Calu3 (cell line): ENCODE data around the gene SLC24A3. TPM values are rescaled to one million over a fixed set of nuclear protein-coding genes. Genes with fewer than 3 reads are reported as not detected.

Source experiments
- BruUV-seq: library from RNA; stranded (reverse); fragments of 400-500 nt; replicated peaks from 2 replicates; lab custom pipeline; 2021; lab: Mats Ljungman, UMichigan
- CTCF ChIA-PET: fragments of 300-600 bp; sonication (Branson Sonifier 250); formaldehyde crosslinking; loops from one replicate; lab custom pipeline; 2022; ENCODE audit warnings: antibody characterized with exemption; lab: Charles Lee
- DNase-seq: peaks from one replicate; pipeline ENCODE4 v3.0.0; 2022
- H3K27ac Mint-ChIP-seq: one replicate; pipeline ENCODE4 v1.8.0; 2022; ENCODE audit warnings: mixed read lengths; ENCODE audit not compliant: unreplicated experiment
- H3K27me3 Mint-ChIP-seq: one replicate; pipeline ENCODE4 v1.8.0; 2022; ENCODE audit warnings: mixed read lengths; ENCODE audit not compliant: unreplicated experiment
- H3K36me3 Mint-ChIP-seq: one replicate; pipeline ENCODE4 v1.8.0; 2022; ENCODE audit warnings: mild to moderate bottlenecking, moderate library complexity, mixed read lengths; ENCODE audit not compliant: insufficient read depth, unreplicated experiment
- H3K4me1 Mint-ChIP-seq: one replicate; pipeline ENCODE4 v1.8.0; 2022; ENCODE audit warnings: mild to moderate bottlenecking, low read depth, mixed read lengths; ENCODE audit not compliant: unreplicated experiment
- H3K4me3 Mint-ChIP-seq: one replicate; pipeline ENCODE4 v1.8.0; 2022; ENCODE audit warnings: mild to moderate bottlenecking, low read depth, moderate library complexity, mixed read lengths; ENCODE audit not compliant: unreplicated experiment
- H3K9me3 Mint-ChIP-seq: one replicate; pipeline ENCODE4 v1.8.0; 2022; ENCODE audit warnings: low read depth, mixed read lengths; ENCODE audit not compliant: unreplicated experiment
- intact Hi-C: fragments of 100-400 bp; cut with micrococcal nuclease; formaldehyde crosslinking; loops from one replicate; pipeline ENCODE4 v1.10.0; 2022; ENCODE audit not compliant: unreplicated experiment
- total RNA-seq: library from RNA; stranded (reverse); gene quantifications from 2 replicates; pipeline ENCODE4 v1.2.3, GENCODE V29; 2022
- TF ChIP-seq, protein P1 (sequence below): fragments of 200-600 bp; IDR thresholded peaks from one replicate; pipeline ENCODE4 v1.8.0; 2022; ENCODE audit warnings: antibody characterized with exemption; ENCODE audit not compliant: unreplicated experiment

The SLC24A3 gene
- total RNA-seq, 1 experiment from 2014 or later: not detected

DNA sequence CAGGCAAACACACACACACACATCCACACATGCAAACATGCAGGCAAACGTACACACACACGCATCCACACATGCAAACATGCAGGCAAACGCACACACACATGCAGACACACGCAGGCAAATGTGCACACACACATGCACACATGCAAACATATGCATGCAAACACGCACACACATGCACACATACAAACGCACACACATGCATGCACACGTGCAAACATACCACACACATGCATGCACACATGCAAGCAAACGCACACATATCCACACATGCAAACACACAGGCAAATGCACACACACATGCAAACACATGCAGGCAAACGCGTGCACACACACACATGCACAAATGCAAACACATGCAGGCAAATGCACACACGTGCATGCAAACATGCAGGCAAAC, 498.7 kb downstream of the SLC24A3 start:
- H3K36me3 Mint-ChIP-seq: no peaks in the 10 kb centered on the region
- H3K27ac Mint-ChIP-seq: no peak overlapping the region
- TF ChIP-seq, protein P1, sequence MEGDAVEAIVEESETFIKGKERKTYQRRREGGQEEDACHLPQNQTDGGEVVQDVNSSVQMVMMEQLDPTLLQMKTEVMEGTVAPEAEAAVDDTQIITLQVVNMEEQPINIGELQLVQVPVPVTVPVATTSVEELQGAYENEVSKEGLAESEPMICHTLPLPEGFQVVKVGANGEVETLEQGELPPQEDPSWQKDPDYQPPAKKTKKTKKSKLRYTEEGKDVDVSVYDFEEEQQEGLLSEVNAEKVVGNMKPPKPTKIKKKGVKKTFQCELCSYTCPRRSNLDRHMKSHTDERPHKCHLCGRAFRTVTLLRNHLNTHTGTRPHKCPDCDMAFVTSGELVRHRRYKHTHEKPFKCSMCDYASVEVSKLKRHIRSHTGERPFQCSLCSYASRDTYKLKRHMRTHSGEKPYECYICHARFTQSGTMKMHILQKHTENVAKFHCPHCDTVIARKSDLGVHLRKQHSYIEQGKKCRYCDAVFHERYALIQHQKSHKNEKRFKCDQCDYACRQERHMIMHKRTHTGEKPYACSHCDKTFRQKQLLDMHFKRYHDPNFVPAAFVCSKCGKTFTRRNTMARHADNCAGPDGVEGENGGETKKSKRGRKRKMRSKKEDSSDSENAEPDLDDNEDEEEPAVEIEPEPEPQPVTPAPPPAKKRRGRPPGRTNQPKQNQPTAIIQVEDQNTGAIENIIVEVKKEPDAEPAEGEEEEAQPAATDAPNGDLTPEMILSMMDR: no peak
- no peak overlapping the region for H3K4me3 Mint-ChIP-seq
- no peaks in the 10 kb centered on the region for H3K4me1 Mint-ChIP-seq
- intact Hi-C loops: no loop called here
- H3K27me3 Mint-ChIP-seq: no peaks in the 10 kb centered on the region
- no peaks in the 10 kb centered on the region for H3K9me3 Mint-ChIP-seq
- DNase-seq: no peak
- BruUV-seq: no TSS peak
- CTCF ChIA-PET: no interaction called here

- CTCF ChIA-PET: no interaction called here
- TF ChIP-seq, protein P1: no peak
- Mint-ChIP-seq H3K9me3 (no peaks in the 10 kb centered on the region), H3K36me3 (no peaks in the 10 kb centered on the region), H3K27me3 (no peaks in the 10 kb centered on the region), H3K27ac (no peak overlapping the region), H3K4me3 (no peak overlapping the region), H3K4me1 (no peaks in the 10 kb centered on the region)
- no TSS peak for BruUV-seq
- DNase-seq: no peak
- intact Hi-C loops: no loop called here
These were observed 500.3 kb downstream of the SLC24A3 start for GRCh38 chr20:19712721-19713260.

DNA sequence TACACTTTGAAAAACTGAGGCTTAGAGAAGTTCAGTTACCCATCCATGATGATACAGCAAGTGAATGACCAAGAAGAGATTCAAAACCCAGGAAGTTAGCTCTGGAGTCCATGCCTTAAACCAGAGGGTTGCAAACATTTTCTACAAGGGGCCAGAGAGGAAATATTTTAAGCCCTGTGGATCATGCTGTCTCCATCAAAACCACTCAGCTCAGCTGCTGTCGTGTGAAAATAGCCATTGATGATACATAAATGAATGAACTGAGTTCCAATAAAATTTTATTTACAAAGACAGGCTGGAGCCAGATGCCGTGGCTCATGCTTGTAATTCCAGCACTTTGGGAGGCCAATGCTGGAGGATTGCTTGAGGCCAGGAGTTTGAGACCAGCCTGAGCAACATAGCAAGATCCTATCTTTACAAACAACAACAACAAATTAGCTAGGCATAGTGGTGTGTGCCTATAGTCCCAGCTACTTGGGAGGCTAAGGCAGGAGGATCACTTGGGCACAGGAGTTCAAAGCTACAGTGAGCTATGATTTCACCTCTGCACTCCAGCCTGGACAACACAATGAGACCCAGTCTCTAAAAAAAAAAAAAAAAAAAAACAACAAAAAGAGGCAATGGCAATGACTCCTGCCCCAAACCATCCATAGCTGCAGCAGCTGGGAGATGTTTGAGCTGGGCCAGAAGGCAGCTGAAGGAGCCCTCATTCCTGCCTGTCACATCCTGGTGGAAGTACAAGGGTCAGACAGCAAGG, 501.6 kb downstream of the SLC24A3 start:
- TF ChIP-seq, protein P1: no peak
- H3K27ac Mint-ChIP-seq: no peak overlapping the region
- no peaks in the 10 kb centered on the region for H3K36me3 Mint-ChIP-seq
- H3K4me1 Mint-ChIP-seq: no peaks in the 10 kb centered on the region
- BruUV-seq: no TSS peak
- peaks cover 9% of the 10 kb centered on the region for H3K27me3 Mint-ChIP-seq
- no peaks in the 10 kb centered on the region for H3K9me3 Mint-ChIP-seq
- intact Hi-C loops: no loop called here
- no peak for DNase-seq
- no peak overlapping the region for H3K4me3 Mint-ChIP-seq
- CTCF ChIA-PET: interaction anchor here (0.7 kb wide), 1 partner anchor 67 kb away, joined by 6 read pairs; no protein-coding TSS in a partner anchor

GRCh38 chr20:19714579-19714840, 502.1 kb downstream of the SLC24A3 start:
- Mint-ChIP-seq H3K27me3 (peaks cover 14% of the 10 kb centered on the region), H3K9me3 (no peaks in the 10 kb centered on the region), H3K4me3 (no peak overlapping the region), H3K27ac (no peak overlapping the region), H3K36me3 (peaks cover under 1% of the 10 kb centered on the region), H3K4me1 (no peaks in the 10 kb centered on the region)
- TF ChIP-seq, protein P1: no peak
- CTCF ChIA-PET: no interaction called here
- intact Hi-C loops: no loop called here
- no peak for DNase-seq
- BruUV-seq: no TSS peak
